Skeletal muscle tissue (tissue), 4 donors: ENCODE results near the gene CITED4. TPM values are rescaled to one million over a fixed set of nuclear protein-coding genes. Genes with fewer than 3 reads are reported as not detected.

Experiments used
- H3K27ac ChIP-seq: one replicate; pipeline ENCODE4 v1.7.0; 2013; ENCODE audit warnings: mild to moderate bottlenecking, low read depth, low read length, inconsistent platforms
- H3K27me3 ChIP-seq, 3 donors: one replicate each; pipeline ENCODE4 v1.7.0; 2013; ENCODE audit warnings: low read length in 3 of 3; ENCODE audit not compliant: control insufficient read depth in 3 of 3, insufficient read depth in 3 of 3
- H3K36me3 ChIP-seq, 3 donors: one replicate each; pipeline ENCODE4 v1.7.0; 2013; ENCODE audit warnings: low read length in 3 of 3; ENCODE audit not compliant: control insufficient read depth in 3 of 3, insufficient read depth in 3 of 3
- H3K4me1 ChIP-seq, 3 donors: one replicate each; pipeline ENCODE4 v1.7.0; 2013; ENCODE audit warnings: low read length in 3 of 3, mild to moderate bottlenecking in 3 of 3; ENCODE audit not compliant: control insufficient read depth in 3 of 3, insufficient read depth in 3 of 3
- H3K4me3 ChIP-seq, 3 donors: one replicate each; pipeline ENCODE4 v1.7.0; 2013; ENCODE audit warnings: low read length in 3 of 3
- H3K9ac ChIP-seq, 3 donors: one replicate each; pipeline ENCODE4 v1.7.0; 2013; ENCODE audit warnings: low read length in 3 of 3, mild to moderate bottlenecking in 3 of 3, moderate library complexity in 2 of 3, low read depth in 1 of 3
- H3K9me3 ChIP-seq, 3 donors: one replicate each; pipeline ENCODE4 v1.7.0; 2013; ENCODE audit warnings: low read length in 3 of 3; ENCODE audit not compliant: control insufficient read depth in 3 of 3
- total RNA-seq: library from RNA; depleted of rRNA; stranded (reverse); fragments of >200 nt; gene quantifications from one replicate; pipeline ENCODE4 v1.2.3, GENCODE V29; 2014
- donor health status: Osteomylitis.

Gene CITED4
- total RNA-seq, 1 donor from 2014 or later: 1.6 TPM

GRCh38 chr1:40856656-40857302, 5.4 kb downstream of the CITED4 start:
- H3K36me3 ChIP-seq: no peaks in the 10 kb centered on the region
- H3K9me3 ChIP-seq: no peaks in the 10 kb centered on the region
- H3K4me1 ChIP-seq: peaks cover 25 to 33% (median 32%) of the 10 kb centered on the region in 3 donors
- H3K4me3 ChIP-seq: no peak overlapping the region
- H3K27ac ChIP-seq: no peak overlapping the region
- no peak overlapping the region for H3K9ac ChIP-seq
- H3K27me3 ChIP-seq: no peaks in the 10 kb centered on the region

- no peaks in the 10 kb centered on the region for H3K9me3 ChIP-seq
- no peaks in the 10 kb centered on the region for H3K27me3 ChIP-seq
- peaks cover 25 to 32% (median 31%) of the 10 kb centered on the region in 3 donors for H3K4me1 ChIP-seq
- no peaks in the 10 kb centered on the region for H3K36me3 ChIP-seq
- no peak overlapping the region for H3K4me3 ChIP-seq
- no peak overlapping the region for H3K9ac ChIP-seq
- H3K27ac ChIP-seq: no peak overlapping the region
Observed at GRCh38 chr1:40856116-40856515, 6.0 kb downstream of the CITED4 start.

GRCh38 chr1:40855513-40855912, 6.7 kb downstream of the CITED4 start:
- Histone ChIP-seq H3K9me3 (no peaks in the 10 kb centered on the region), H3K36me3 (no peaks in the 10 kb centered on the region), H3K4me3 (no peak overlapping the region), H3K27me3 (no peaks in the 10 kb centered on the region), H3K4me1 (peaks cover 19 to 25% (median 25%) of the 10 kb centered on the region in 3 donors), H3K9ac (no peak overlapping the region), H3K27ac (no peak overlapping the region)

GRCh38 chr1:40853885-40854170, 8.3 kb downstream of the CITED4 start:
- H3K9ac ChIP-seq: no peak overlapping the region
- peaks cover 8 to 15% (median 8%) of the 10 kb centered on the region in 3 donors for H3K4me1 ChIP-seq
- no peak overlapping the region for H3K4me3 ChIP-seq
- H3K36me3 ChIP-seq: no peaks in the 10 kb centered on the region
- H3K9me3 ChIP-seq: no peaks in the 10 kb centered on the region
- no peaks in the 10 kb centered on the region for H3K27me3 ChIP-seq
- H3K27ac ChIP-seq: no peak overlapping the region

- no peaks in the 10 kb centered on the region for H3K27me3 ChIP-seq
Observed at GRCh38 chr1:40853113-40853884, 8.9 kb downstream of the CITED4 start.

GRCh38 chr1:40851643-40852042, 10.5 kb downstream of the CITED4 start:
- no peaks in the 10 kb centered on the region for H3K36me3 ChIP-seq
- no peak overlapping the region for H3K27ac ChIP-seq
- no peaks in the 10 kb centered on the region for H3K9me3 ChIP-seq
- no peak overlapping the region for H3K4me3 ChIP-seq
- H3K27me3 ChIP-seq: no peaks in the 10 kb centered on the region
- peaks cover 0 to 4% (median 3%) of the 10 kb centered on the region in 3 donors for H3K4me1 ChIP-seq
- H3K9ac ChIP-seq: no peak overlapping the region

More at GRCh38 chr1:40853113-40853884, 8.9 kb downstream of the CITED4 start:
- Histone ChIP-seq H3K4me3 (no peak overlapping the region), H3K27ac (no peak overlapping the region), H3K36me3 (no peaks in the 10 kb centered on the region), H3K9ac (peak overlapping the region in 1 of 3 donors; percentile 20), H3K9me3 (no peaks in the 10 kb centered on the region), H3K4me1 (peaks cover 3 to 10% (median 8%) of the 10 kb centered on the region in 3 donors)

GRCh38 chr1:40849801-40850592, 12.2 kb downstream of the CITED4 start:
- Histone ChIP-seq H3K4me3 (no peak overlapping the region), H3K9ac (no peak overlapping the region), H3K4me1 (peaks cover 0 to 4% (median 3%) of the 10 kb centered on the region in 3 donors), H3K36me3 (no peaks in the 10 kb centered on the region), H3K27ac (no peak overlapping the region), H3K27me3 (no peaks in the 10 kb centered on the region), H3K9me3 (no peaks in the 10 kb centered on the region)

GRCh38 chr1:40848530-40849189, 13.5 kb downstream of the CITED4 start:
- no peaks in the 10 kb centered on the region for H3K27me3 ChIP-seq
- H3K27ac ChIP-seq: no peak overlapping the region
- no peaks in the 10 kb centered on the region for H3K9me3 ChIP-seq
- no peak overlapping the region for H3K9ac ChIP-seq
- no peak overlapping the region for H3K4me3 ChIP-seq
- no peaks in the 10 kb centered on the region for H3K36me3 ChIP-seq
- peaks cover 0 to 4% (median 3%) of the 10 kb centered on the region in 3 donors for H3K4me1 ChIP-seq

GRCh38 chr1:40847023-40847745, 15.0 kb downstream of the CITED4 start:
- no peak overlapping the region for H3K4me3 ChIP-seq
- H3K36me3 ChIP-seq: no peaks in the 10 kb centered on the region
- peaks cover 0 to 4% (median 3%) of the 10 kb centered on the region in 3 donors for H3K4me1 ChIP-seq
- peaks cover 0 to 4% (median 0%) of the 10 kb centered on the region in 3 donors for H3K9me3 ChIP-seq
- H3K27ac ChIP-seq: no peak overlapping the region
- H3K9ac ChIP-seq: no peak overlapping the region
- H3K27me3 ChIP-seq: no peaks in the 10 kb centered on the region
